Measurements from ENCODE around the gene KRTAP5-6.

Gene KRTAP5-6

DNA sequence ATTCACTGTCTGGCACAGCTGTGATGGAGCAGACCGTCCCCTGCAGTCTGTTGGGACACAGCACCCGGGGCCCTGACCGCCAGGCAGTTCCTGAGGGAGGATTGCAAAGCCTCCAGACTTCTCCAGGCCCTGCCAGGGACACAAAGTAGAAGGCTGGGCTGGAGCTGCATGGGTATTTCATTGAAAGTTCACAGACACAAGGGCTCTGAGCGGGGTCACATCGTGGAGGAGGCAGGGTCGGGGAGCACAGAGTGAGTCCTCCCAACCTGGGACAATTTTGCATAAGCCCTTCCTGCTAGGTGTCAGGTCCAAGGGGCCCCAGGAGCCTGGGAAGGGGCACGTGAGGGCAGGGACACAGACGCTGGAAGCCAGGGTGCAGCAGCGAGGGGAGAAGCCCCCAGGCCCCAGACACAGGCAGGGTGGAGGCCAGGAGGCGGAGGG, 37.7 kb downstream of the KRTAP5-6 start:
- DNase-seq = no peak

DNA sequence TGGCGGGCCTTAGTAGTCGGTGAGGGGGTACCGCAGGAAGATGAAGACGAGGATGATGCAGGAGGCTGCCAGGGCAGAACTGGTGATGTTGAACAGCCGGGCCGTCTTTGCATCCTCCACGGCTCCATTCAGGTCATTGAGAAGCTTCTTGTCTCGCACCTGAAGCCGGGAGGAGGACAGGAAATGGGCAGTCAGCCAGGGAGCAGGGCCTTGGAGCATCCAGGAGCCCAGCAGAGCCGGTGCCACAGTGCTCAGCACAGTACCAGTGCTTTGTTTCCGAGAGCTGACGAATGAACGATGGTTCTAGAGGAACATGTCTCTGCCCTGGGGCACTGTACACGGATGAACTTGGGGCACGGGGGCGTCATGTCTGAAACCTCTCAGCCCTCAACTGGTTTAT, 38.3 kb downstream of the KRTAP5-6 start:
- DNase-seq = no peak

- no peak for DNase-seq
These were observed 39.5 kb downstream of the KRTAP5-6 start for GRCh38 chr11:1736447-1736992.

DNA sequence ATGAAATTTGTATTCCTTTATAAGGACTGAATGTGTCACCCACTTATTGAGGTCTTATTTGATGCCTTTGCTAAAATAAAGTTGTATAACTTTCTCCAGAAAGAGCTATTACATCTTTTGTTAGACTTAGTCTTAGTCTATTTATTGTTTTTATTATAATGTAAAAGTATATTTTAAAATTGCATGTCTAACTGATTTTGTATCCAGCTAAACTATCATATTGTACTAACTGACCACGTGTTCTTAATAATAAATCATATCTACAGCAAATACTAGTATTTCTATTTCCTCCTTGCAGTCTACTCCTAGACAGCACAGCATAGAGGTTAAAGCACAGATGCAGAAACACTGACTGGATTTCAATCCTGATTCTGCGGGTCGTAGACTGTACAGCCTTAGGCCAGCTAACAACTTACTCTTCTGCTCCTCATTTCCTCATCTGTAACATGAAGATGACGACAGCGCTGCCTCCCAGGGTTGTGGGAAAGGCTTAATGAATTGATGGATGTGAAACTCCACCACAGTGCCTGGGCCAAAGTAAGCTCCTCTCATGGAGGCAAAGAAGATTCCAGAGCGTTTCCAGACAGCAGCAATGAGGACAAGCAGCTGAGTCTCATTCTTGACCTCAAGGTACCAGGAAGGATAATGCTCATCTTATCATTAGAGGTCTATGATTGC, 40.2 kb downstream of the KRTAP5-6 start:
- no peak for DNase-seq

DNA sequence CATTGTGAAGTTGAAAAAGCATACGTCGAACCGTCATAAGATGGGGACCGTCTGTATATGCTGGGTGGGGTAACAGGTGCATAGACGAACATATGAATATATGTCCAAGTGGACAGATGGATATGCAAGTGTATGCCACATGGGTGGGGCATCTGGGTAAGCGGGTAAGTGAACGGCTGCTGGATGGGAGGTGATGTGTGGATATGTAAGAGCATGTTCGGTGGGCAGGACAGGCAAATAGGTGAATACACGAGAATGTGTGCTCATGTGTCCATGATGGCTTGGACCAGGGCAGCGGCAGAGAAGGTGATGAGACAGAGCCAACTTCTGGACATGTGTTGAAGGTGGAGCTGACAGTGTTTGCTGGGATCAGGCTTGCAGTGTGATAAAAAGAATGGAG, 41.4 kb downstream of the KRTAP5-6 start:
- no peak for DNase-seq

DNA sequence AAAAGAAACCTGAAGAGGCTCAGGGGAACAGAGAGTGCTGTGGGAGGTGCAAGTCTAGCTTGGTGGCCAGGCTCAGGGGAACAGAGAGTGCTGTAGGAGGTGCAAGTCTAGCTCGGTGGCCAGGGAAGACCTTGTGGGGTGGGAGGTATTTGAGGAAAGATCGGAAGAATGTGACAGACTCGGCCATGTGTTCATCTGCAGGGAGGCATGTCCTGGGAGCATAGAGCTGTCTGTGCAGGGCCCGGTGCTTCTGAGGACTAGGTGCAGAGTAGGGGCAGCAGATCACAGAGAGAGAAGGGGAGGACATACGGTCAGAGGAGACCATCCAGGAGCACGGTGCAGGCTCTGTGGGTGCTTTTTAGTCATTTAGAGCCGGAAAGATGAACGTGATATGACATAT, 42.6 kb downstream of the KRTAP5-6 start:
- no peak for DNase-seq

DNA sequence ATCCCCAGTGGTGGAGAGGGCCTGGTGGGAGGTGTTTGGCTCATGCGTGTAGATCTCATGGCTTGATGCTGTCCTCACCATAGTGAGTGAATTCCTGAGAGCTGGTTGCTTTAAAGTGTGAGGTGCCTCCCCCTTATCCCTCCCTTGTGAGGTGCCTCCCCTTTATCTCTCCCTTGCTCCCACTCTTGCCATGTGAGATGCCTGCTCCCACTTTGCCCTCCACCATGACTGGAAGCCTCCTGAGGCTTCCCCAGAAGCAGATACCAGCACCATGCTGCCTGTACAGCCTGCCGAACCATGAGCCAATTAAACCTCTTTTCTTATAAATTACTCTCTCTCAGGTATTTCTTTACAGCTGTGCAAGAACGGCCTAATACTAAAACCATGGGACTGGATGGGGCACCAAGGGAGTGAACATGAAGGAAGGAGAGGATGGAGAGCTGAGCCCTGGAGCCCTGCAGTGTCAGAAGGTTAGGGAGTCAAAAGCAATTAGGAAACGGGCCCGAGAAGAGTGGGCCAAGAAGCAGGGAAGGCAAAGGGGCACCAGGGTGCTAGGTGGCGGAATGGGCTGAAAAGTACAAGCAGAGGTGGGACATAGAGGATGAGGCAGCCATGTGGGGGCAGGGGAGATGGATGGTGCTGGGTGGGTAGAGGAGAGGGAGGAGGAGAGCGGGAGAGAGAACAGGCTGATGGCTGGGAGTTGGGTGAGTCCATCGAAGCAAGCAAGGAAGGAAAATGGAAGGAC, 44.0 kb downstream of the KRTAP5-6 start:
- no peak for DNase-seq

DNA sequence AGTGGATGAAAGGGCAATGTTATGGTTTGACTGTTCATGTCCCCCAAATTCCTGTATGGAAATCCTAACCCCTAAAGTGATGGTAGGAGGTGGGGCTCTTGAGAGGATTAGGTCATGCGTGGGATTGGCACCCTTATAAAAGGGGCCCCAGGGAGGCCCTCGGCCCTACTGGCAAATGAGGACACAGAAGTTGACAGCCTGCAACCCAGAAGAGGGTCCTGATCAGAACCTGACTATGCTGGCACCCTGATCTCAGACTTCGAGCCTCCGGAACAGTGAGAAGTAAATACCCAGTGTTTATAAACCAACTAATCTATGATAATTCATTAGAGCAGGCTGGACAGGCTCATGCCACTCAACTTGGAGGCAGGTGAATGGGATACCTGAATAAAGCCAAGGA, 44.7 kb downstream of the KRTAP5-6 start:
- no peak for DNase-seq

DNA sequence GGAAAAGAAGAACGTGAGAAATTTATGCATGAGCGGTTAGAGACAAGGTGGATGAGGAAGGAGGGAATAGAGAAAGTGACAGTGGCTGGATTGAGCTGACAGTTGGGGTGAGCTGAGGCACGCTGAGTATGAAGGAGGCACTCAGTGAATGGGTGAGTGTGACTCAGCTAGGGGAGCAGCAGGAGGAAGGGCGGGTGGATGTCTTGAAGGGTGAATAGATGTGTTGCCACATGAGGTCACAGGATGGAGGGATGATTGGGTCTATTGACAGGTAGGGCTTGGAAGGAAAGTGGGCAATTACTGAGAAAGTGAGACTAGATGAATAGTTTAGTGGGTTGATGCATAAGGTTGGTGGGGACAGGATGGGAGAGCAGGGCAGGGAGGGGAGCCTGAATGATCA, 45.4 kb downstream of the KRTAP5-6 start:
- DNase-seq = no peak

DNA sequence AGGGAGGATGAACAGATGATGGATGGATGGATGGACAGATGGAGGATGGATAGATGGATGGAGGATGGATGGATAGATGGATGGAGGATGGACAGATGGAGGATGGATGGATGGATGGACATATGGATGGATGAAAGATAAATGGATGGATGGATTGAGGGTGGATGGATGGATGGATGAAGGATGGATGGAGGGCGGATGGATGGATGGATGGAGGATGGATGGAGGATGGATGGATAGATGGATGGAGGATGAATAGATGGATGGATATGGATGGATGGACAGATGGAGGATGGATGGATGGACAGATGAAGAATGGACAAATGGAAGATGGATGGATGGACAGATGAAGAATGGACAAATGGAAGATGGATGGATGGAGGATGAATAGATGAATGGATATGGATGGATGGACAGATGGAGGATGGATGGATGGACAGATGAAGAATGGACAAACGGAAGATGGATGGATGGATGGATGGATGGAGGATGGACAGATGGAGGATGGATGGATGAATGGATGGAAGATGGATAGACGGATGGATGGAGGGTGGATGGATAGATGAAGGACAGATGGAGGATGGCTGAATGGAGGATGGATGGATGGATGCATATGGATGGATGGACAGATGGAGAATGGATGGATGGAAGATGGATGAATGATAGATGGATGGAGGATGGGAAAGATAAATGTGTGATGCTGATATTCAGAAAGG, 46.0 kb downstream of the KRTAP5-6 start:
- DNase-seq = no peak

GRCh38 chr11:1743585-1744136, 46.7 kb downstream of the KRTAP5-6 start:
- no peak for DNase-seq

DNA sequence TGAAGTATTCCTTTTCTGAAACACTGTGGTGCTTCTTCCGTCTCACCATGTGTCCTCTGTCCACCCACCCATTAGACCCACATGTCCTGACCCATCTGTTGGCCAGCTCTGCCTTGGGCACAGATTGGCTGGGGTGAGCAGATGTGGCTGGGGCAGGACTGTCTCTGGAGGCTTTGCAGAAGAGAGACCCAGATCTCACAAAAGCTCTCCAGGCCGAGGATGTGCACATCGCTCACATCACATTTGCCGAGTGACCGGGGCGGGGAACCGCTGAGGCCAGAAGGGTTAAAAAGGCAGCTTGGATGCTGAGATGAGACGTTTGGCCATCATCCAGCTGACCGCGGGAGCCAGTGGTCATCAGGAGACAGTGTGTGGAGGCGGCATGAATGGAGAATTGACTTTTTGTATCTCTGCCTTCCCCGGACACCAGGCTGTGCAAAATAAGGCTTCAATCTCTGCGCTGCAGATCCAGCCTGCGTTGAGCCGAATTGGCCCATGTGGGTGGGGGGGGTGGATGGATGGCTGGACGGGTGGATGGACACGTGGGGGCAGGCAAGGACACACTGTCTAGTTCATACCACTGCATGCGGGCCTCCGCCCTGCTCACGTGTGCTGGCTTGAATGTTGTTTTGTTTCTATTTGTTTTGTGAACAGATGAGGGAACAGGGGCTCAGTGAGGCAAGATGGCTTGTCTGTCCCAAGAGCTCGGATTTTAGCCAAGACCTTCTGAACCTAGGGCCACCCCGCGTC, 47.3 kb downstream of the KRTAP5-6 start:
- DNase-seq = no peak

DNA sequence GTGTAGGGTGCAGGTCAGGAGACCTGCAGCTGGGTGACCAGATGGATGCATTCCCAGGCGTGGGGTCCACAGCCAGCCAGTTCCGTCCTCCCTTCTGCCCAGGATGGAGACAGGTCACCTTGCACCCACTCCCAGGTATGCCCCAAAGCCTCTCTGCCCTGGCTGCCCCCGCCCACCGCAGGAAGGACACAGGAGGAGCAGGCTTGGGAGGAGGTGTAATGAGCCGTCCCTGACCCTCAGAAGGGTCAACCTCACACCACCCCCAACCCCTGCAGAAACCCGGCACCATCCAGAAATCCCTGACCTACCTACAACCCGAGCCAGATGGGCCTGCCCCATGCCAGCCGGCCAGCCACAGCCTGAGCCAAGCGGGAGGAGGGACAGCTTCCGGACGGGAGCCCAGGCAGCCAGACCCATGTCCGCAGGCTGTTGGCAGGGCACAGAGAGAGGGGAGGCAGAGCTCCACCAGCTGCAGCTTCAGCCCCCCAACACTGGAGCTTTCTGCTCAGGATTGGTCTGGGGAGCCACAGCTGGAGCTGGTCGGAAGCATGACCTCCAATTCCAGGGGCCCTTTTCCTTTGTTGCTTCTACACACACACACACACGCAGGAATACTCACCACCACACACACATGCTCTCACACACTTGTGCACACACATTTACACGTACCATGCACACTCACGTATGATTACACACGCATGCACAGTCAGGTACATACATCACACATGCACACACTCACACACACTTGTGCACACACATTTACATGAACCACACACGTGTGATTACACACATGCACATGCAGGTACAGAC, 48.1 kb downstream of the KRTAP5-6 start:
- no peak for DNase-seq

- no peak for DNase-seq
These were observed 48.8 kb downstream of the KRTAP5-6 start for GRCh38 chr11:1745701-1746320.

DNA sequence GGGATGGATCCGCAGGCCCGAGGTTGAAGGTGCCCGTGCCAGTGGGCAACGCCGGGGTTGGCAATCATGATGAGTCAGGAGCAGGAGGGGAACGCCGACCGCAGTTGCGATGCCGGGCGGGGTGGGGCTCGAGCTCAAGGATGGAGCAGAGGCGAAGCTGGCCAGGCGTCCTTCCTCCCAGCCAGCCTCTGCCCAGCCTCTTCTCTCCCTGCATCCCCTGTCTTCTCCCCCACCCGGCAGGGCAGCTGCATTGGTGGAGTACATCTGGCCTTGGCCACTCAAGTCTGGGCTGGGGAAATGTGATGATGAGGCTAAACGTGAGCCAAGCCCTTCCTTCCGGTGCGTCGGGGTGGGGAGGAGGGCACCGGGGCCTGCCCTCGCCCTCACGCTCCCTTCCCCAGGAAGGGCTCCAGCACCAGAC, 49.5 kb downstream of the KRTAP5-6 start:
- DNase-seq = peak in 1 of 2 donors; percentile 43

GRCh38 chr11:1746956-1747752, 50.2 kb downstream of the KRTAP5-6 start:
- no peak for DNase-seq

All from inflammatory macrophage treated with lipopolysaccharide for 1 hour (primary cell).